Measurements from ENCODE around the gene RBM6. TPM values are rescaled to one million over a fixed set of nuclear protein-coding genes. Genes with fewer than 3 reads are reported as not detected.

The RBM6 gene
- total and polyA plus RNA-seq, 2 of the 4 experiments (the other 2 are of a cell fraction): 38.5 to 64.6 TPM

DNA sequence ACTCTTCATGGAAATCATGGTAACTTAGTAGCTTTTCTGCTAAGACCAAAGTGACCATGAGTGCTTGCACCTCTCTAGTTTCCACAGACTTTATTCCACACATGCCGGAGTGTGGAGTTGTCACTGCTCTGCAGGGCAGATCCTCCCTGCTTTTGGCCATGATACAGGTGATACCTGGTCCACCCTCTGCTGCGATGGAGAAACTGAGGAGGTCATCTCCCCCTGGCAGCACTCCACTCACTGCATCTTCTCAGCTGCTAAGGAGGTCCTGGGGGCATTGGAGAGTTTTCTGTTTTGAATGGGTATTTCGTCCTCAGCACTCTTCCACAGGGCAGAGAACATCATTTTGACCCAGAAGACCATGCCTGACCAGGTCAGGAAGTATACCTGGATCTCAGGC lies 179.8 kb downstream of the RBM6 start:
- no peak overlapping the region for H2AK9ac ChIP-seq (replicated peaks; ENCODE audit: low read depth, low read length, poor library complexity)
- no CpG with 5 or more reads among the region's 3 CpGs for WGBS, 2 experiments (ENCODE audit: extremely low coverage in 2 of 2, insufficient read length in 1 of 2)
- H2BK20ac ChIP-seq (ENCODE audit: low read depth, low read length): no peak overlapping the region
- dilution Hi-C loops (cut with HindIII; ENCODE audit: low sequenced_read_pairs, unreplicated experiment): no loop called here
- peaks cover 56% of the 10 kb centered on the region for H4K20me1 ChIP-seq (ENCODE audit: insufficient read depth, low read length)
- no peak overlapping the region for H3K18ac ChIP-seq (ENCODE audit: low read depth, low read length)
- peaks cover 0 to 25% of the 10 kb centered on the region in 2 experiments; a peak in 2 of 4 replicates for H3K79me1 ChIP-seq (ENCODE audit: low read depth in 1 of 2, low read length in 2 of 2)
- H3K27me3 ChIP-seq (ENCODE audit: control insufficient read depth, insufficient read depth, low read length): no peaks in the 10 kb centered on the region
- H4K8ac ChIP-seq (ENCODE audit: low read depth in 2 of 2, low read length in 2 of 2): no peak overlapping the region
- ChIA-PET CTCF (interaction anchor here (0.9 to 3.3 kb wide), 2 partner anchors 18 to 70 kb away, joined by 7 to 10 read pairs; no protein-coding TSS in a partner anchor), POLR2A (ENCODE audit: unreplicated experiment) (no interaction called here)
- H3K56ac ChIP-seq (ENCODE audit: extremely low read depth, insufficient read depth, low read length): no peak overlapping the region
- ATAC-seq (ENCODE audit: low read depth): no peak
- H2BK15ac ChIP-seq (ENCODE audit: low read depth, low read length): no peak overlapping the region
- no peak overlapping the region for H4K91ac ChIP-seq (ENCODE audit: insufficient read depth, low read depth, low read length)
- H3K4me2 ChIP-seq (ENCODE audit: low read depth, low read length): no peak overlapping the region
- no peak overlapping the region for H4K5ac ChIP-seq (ENCODE audit: low read depth, low read length)
- H3K27ac ChIP-seq (ENCODE audit: insufficient read depth, low read length): no peak overlapping the region
- intact Hi-C loops (cut with micrococcal nuclease): no loop called here
- H3K4me1 ChIP-seq (ENCODE audit: control insufficient read depth, insufficient read depth, low read length): peaks cover 7% of the 10 kb centered on the region
- no peak for TF ChIP-seq SMC3 (IDR thresholded peaks at IDR 0.05; ENCODE audit: low read depth, low read length)
- TF ChIP-seq NFE2L2 (IDR thresholded peaks at IDR 0.05; ENCODE audit: low read depth, low read length): no peak
- TF ChIP-seq, protein P1, sequence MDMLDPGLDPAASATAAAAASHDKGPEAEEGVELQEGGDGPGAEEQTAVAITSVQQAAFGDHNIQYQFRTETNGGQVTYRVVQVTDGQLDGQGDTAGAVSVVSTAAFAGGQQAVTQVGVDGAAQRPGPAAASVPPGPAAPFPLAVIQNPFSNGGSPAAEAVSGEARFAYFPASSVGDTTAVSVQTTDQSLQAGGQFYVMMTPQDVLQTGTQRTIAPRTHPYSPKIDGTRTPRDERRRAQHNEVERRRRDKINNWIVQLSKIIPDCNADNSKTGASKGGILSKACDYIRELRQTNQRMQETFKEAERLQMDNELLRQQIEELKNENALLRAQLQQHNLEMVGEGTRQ (IDR thresholded peaks at IDR 0.05; ENCODE audit: low read depth, low read length): no peak
- TF ChIP-seq BHLHE40 (IDR thresholded peaks at IDR 0.05; ENCODE audit: low read depth, low read length): no peak
- TF ChIP-seq MXI1 (IDR thresholded peaks at IDR 0.05; ENCODE audit: borderline replicate concordance, low read depth, low read length): no peak
- no peak for TF ChIP-seq POLR2A (IDR thresholded peaks at IDR 0.05; ENCODE audit: low read depth, low read length)
- TF ChIP-seq, protein P2, sequence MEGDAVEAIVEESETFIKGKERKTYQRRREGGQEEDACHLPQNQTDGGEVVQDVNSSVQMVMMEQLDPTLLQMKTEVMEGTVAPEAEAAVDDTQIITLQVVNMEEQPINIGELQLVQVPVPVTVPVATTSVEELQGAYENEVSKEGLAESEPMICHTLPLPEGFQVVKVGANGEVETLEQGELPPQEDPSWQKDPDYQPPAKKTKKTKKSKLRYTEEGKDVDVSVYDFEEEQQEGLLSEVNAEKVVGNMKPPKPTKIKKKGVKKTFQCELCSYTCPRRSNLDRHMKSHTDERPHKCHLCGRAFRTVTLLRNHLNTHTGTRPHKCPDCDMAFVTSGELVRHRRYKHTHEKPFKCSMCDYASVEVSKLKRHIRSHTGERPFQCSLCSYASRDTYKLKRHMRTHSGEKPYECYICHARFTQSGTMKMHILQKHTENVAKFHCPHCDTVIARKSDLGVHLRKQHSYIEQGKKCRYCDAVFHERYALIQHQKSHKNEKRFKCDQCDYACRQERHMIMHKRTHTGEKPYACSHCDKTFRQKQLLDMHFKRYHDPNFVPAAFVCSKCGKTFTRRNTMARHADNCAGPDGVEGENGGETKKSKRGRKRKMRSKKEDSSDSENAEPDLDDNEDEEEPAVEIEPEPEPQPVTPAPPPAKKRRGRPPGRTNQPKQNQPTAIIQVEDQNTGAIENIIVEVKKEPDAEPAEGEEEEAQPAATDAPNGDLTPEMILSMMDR (conservative IDR thresholded peaks at IDR 0.05; ENCODE audit: low read depth, low read length): no peak
- TF ChIP-seq, protein P3, sequence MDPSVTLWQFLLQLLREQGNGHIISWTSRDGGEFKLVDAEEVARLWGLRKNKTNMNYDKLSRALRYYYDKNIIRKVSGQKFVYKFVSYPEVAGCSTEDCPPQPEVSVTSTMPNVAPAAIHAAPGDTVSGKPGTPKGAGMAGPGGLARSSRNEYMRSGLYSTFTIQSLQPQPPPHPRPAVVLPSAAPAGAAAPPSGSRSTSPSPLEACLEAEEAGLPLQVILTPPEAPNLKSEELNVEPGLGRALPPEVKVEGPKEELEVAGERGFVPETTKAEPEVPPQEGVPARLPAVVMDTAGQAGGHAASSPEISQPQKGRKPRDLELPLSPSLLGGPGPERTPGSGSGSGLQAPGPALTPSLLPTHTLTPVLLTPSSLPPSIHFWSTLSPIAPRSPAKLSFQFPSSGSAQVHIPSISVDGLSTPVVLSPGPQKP (IDR thresholded peaks at IDR 0.05; ENCODE audit: borderline replicate concordance, low read depth, low read length): no peak
- TF ChIP-seq RCOR1 (IDR thresholded peaks at IDR 0.05; ENCODE audit: insufficient replicate concordance, low read length): no peak
- TF ChIP-seq MAFK (IDR thresholded peaks at IDR 0.05; ENCODE audit: low read depth, low read length): no peak
- no peak for TF ChIP-seq FOS (IDR thresholded peaks at IDR 0.05; ENCODE audit: low read depth, low read length)
- TF ChIP-seq RFX5 (IDR thresholded peaks at IDR 0.05; ENCODE audit: low read depth, low read length): no peak
- TF ChIP-seq CEBPB (IDR thresholded peaks at IDR 0.05; ENCODE audit: low read depth, low read length): no peak
- TF ChIP-seq RAD21 (IDR thresholded peaks at IDR 0.05; ENCODE audit: low read length): no peak
- no peak for TF ChIP-seq MAZ (IDR thresholded peaks at IDR 0.05; ENCODE audit: borderline replicate concordance, low read depth, low read length)
- TF ChIP-seq CHD1 (IDR thresholded peaks at IDR 0.05; ENCODE audit: low read depth, low read length): no peak
- in situ Hi-C loops (cut with MboI; ENCODE audit: low sequenced_read_pairs): loop anchor here (5.0 kb wide), 1 partner anchor 63 kb away; no protein-coding TSS in a partner anchor
- H3K9me3 ChIP-seq (ENCODE audit: control insufficient read depth, insufficient read depth, low read length): no peaks in the 10 kb centered on the region
- peaks cover 55% of the 10 kb centered on the region for H3K36me3 ChIP-seq (ENCODE audit: control insufficient read depth, insufficient read depth, low read length)
- H2AK5ac ChIP-seq (ENCODE audit: low read depth, low read length): no peak overlapping the region
- H2BK120ac ChIP-seq (ENCODE audit: low read depth, low read length): no peak overlapping the region
- H3K9ac ChIP-seq (ENCODE audit: low read depth, low read length): no peak overlapping the region
- BruUV-seq (replicated peaks): no TSS peak
- H3K14ac ChIP-seq (replicated peaks; ENCODE audit: low read depth, low read length): no peak overlapping the region
- H3K4me3 ChIP-seq (ENCODE audit: insufficient read depth, low read depth, low read length): no peak overlapping the region
- H3K9me1 ChIP-seq (ENCODE audit: insufficient read depth, low read length): peaks cover 5% of the 10 kb centered on the region; the same call in 1 of the 2 replicates
- no peak overlapping the region for H2BK5ac ChIP-seq (ENCODE audit: low read depth, low read length, poor library complexity, severe bottlenecking)
- H3K23ac ChIP-seq (ENCODE audit: low read depth, low read length): no peak overlapping the region
- H3K4ac ChIP-seq (ENCODE audit: low read depth, low read length): no peak overlapping the region
- no peak overlapping the region for H2AFZ ChIP-seq (replicated peaks; ENCODE audit: low read length, poor library complexity)
- DNase-seq: no peak
